ENCODE results near the gene RASA3. TPM values are rescaled to one million over a fixed set of nuclear protein-coding genes. Genes with fewer than 3 reads are reported as not detected.
A peak's percentile ranks its signal among the peaks of the same experiment; 100 is the strongest.

RASA3 gene
- total RNA-seq, 1 donor from 2014 or later = 2.9 TPM

DNA sequence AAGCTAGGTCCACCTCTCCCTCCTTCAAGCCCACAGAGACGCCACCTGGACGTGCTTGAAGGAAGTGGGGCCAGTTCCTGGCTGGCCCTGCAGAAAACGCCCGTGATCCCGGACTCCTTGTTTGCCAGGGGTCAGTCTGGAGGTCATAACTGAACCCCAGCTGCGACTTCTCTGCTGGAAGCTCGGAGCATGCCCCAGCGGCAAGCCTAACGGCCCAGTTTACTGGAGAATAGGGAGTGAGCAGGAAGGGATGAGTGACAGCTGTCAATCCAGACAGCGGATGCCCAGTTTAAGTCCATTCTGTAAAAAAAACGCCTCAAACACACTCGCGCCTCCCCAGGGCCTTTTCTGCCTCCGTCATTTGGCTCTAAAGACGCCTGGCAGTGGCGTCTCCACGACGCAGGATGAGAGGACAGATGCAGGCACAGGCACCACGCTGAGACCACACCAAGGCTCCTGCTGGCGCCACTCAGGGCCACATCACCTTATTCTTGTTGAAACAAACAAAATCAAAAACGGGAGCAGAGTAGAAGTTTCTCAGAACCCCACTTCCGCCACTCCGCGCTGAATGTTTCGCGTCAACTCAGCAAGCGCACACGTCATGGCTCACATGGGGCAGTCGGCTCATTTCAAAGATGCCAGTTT, 57.6 kb downstream of the RASA3 start:
- Histone ChIP-seq H3K9ac (no peak overlapping the region), H3K27me3 (no peaks in the 10 kb centered on the region), H3K4me2 (no peak overlapping the region), H3F3A (ENCODE audit: low read depth) (peaks cover 29% of the 10 kb centered on the region), H3K36me3 (no peaks in the 10 kb centered on the region), H4K20me1 (ENCODE audit: low read depth) (no peaks in the 10 kb centered on the region), H3K27ac (no peak overlapping the region), H2AFZ (replicated peaks) (no peak overlapping the region), H3K9me3 (ENCODE audit: low read depth) (no peaks in the 10 kb centered on the region), H3K4me1 (peaks cover 29% of the 10 kb centered on the region), H3K4me3 (no peak overlapping the region), H3K79me2 (ENCODE audit: low read depth) (no peaks in the 10 kb centered on the region)
- H3K4me1 Mint-ChIP-seq = peaks cover 75% of the 10 kb centered on the region
- peaks cover 23% of the 10 kb centered on the region for H3K36me3 Mint-ChIP-seq
- H3K27ac Mint-ChIP-seq = peak overlapping the region; percentile 64
- TF ChIP-seq EZH2phosphoT487 (IDR thresholded peaks at IDR 0.05) = no peak
- TF ChIP-seq, protein P1, sequence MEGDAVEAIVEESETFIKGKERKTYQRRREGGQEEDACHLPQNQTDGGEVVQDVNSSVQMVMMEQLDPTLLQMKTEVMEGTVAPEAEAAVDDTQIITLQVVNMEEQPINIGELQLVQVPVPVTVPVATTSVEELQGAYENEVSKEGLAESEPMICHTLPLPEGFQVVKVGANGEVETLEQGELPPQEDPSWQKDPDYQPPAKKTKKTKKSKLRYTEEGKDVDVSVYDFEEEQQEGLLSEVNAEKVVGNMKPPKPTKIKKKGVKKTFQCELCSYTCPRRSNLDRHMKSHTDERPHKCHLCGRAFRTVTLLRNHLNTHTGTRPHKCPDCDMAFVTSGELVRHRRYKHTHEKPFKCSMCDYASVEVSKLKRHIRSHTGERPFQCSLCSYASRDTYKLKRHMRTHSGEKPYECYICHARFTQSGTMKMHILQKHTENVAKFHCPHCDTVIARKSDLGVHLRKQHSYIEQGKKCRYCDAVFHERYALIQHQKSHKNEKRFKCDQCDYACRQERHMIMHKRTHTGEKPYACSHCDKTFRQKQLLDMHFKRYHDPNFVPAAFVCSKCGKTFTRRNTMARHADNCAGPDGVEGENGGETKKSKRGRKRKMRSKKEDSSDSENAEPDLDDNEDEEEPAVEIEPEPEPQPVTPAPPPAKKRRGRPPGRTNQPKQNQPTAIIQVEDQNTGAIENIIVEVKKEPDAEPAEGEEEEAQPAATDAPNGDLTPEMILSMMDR (IDR thresholded peaks at IDR 0.05) = no peak
- no peak for TF ChIP-seq EZH2 (IDR thresholded peaks at IDR 0.05)
- H3K27me3 Mint-ChIP-seq (ENCODE audit: insufficient read depth, low read depth) = peaks cover 9% of the 10 kb centered on the region
- DNase-seq (ENCODE audit: low spot score) = no peak
- peak overlapping the region; percentile 52 for H3K4me3 Mint-ChIP-seq
- H3K9me3 Mint-ChIP-seq = no peaks in the 10 kb centered on the region

DNA sequence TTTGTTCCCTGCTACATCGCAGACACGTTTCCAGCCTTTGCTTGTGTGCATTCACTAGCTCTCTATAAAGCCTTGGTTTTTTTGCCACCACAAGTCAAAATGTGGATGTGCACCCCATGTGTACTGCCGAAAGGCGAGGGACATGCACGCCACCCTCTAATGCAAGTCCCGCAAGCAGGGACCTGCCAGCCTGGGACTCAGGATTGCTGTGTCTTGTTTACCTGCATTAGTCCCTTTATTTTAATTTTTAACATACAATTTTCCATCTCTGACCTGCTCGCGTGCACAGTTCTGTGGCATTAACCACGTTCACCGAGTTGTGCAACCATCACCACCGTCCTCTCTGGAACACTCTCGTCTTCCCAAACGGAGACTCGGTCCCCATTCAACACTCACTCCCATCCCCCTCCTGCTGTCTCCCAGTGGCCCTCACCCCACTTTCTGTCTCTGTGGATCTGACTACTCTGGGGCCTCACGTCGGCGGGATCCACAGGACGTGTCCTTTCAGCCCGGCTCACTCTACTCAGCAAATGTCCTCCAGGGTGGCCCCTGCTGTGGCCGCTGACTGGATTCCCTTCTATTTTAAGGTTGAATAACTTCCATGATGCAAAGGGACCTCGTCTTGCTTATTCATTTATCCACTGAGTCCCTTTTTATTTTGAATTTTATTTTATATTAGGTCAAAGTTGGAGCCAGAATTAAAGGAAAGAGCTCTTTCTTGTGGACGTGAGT, 58.4 kb downstream of the RASA3 start:
- Mint-ChIP-seq H3K4me1 (peaks cover 71% of the 10 kb centered on the region), H3K27me3 (ENCODE audit: insufficient read depth, low read depth) (peaks cover 9% of the 10 kb centered on the region), H3K36me3 (peaks cover 23% of the 10 kb centered on the region), H3K27ac (peak overlapping the region; percentile 93), H3K9me3 (no peaks in the 10 kb centered on the region), H3K4me3 (peak overlapping the region; percentile 22)
- Histone ChIP-seq H3K4me2 (no peak overlapping the region), H3K4me1 (peaks cover 24% of the 10 kb centered on the region), H2AFZ (replicated peaks) (no peak overlapping the region), H3K9me3 (ENCODE audit: low read depth) (no peaks in the 10 kb centered on the region), H3K27ac (no peak overlapping the region), H3K4me3 (no peak overlapping the region), H3F3A (ENCODE audit: low read depth) (peaks cover 29% of the 10 kb centered on the region), H3K79me2 (ENCODE audit: low read depth) (no peaks in the 10 kb centered on the region), H3K27me3 (no peaks in the 10 kb centered on the region), H3K9ac (no peak overlapping the region), H4K20me1 (ENCODE audit: low read depth) (no peaks in the 10 kb centered on the region), H3K36me3 (no peaks in the 10 kb centered on the region)
- TF ChIP-seq EZH2phosphoT487 (IDR thresholded peaks at IDR 0.05) (no peak), EZH2 (IDR thresholded peaks at IDR 0.05) (no peak)
- TF ChIP-seq, protein P1 (IDR thresholded peaks at IDR 0.05) = no peak
- DNase-seq (ENCODE audit: low spot score) = no peak

DNA sequence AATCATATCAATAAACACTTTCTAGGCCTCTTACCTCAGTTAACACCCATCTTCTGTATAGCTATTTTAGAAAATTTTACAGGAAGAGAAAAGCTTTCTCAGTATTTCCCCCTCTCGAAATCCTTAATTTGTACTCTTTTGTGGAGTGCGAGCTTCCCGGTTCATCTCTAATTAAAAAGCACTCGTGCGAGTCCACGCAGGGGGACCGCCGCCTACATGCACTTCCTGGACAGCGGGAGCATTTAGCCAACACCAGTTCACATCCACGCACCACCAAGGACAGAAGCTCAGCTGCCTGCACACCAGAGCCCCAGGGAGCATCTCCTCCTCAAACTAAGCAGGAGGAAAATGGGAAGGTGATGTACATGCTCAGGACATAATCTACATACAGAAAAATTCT, 60.0 kb downstream of the RASA3 start:
- Histone ChIP-seq H3K36me3 (no peaks in the 10 kb centered on the region), H3K4me1 (peaks cover 24% of the 10 kb centered on the region), H3K27ac (no peak overlapping the region), H3K4me3 (no peak overlapping the region), H2AFZ (replicated peaks) (no peak overlapping the region), H3K79me2 (ENCODE audit: low read depth) (no peaks in the 10 kb centered on the region), H3K9ac (no peak overlapping the region), H3K27me3 (no peaks in the 10 kb centered on the region), H4K20me1 (ENCODE audit: low read depth) (no peaks in the 10 kb centered on the region), H3F3A (ENCODE audit: low read depth) (peaks cover 32% of the 10 kb centered on the region), H3K9me3 (ENCODE audit: low read depth) (no peaks in the 10 kb centered on the region), H3K4me2 (peak overlapping the region; percentile 11)
- TF ChIP-seq EZH2phosphoT487 (IDR thresholded peaks at IDR 0.05) = no peak
- TF ChIP-seq, protein P1 (IDR thresholded peaks at IDR 0.05) = no peak
- no peak for TF ChIP-seq EZH2 (IDR thresholded peaks at IDR 0.05)
- H3K4me1 Mint-ChIP-seq = peaks cover 72% of the 10 kb centered on the region
- H3K27ac Mint-ChIP-seq = peak overlapping the region; percentile 100
- H3K9me3 Mint-ChIP-seq = no peaks in the 10 kb centered on the region
- H3K4me3 Mint-ChIP-seq = peak overlapping the region; percentile 73
- peaks cover 18% of the 10 kb centered on the region for H3K27me3 Mint-ChIP-seq (ENCODE audit: insufficient read depth, low read depth)
- H3K36me3 Mint-ChIP-seq = peaks cover 25% of the 10 kb centered on the region
- no peak for DNase-seq (ENCODE audit: low spot score)

Measured in neural progenitor cell (in vitro differentiated cells).